Effector CD8-positive, alpha-beta T cell (primary cell): ENCODE measurements around the gene CST7.
"Not testable (repeated sequence)": the region's sequence is repeated elsewhere in the genome, so short reads cannot be mapped to it uniquely, and the experiment has no call there.

Source experiments
- DNase-seq: peaks from one replicate; lab custom pipeline; 2025; lab: John Stamatoyannopoulos, UW

CST7 gene

GRCh38 chr20:24929867-24930723 is 19.0 kb upstream of the CST7 start:
- not testable (repeated sequence) for DNase-seq

- DNase-seq = not testable (repeated sequence)
These were observed 18.1 kb upstream of the CST7 start for GRCh38 chr20:24930724-24931688.

- not testable (repeated sequence) for DNase-seq
These were observed 17.2 kb upstream of the CST7 start for GRCh38 chr20:24931893-24932292.

- no peak for DNase-seq
These were observed 15.7 kb upstream of the CST7 start for GRCh38 chr20:24933266-24933908.

- DNase-seq = no peak
These were observed 14.9 kb upstream of the CST7 start for GRCh38 chr20:24934101-24934661.

GRCh38 chr20:24934716-24935115 is 14.4 kb upstream of the CST7 start:
- DNase-seq = no peak

- no peak for DNase-seq
These were observed 13.9 kb upstream of the CST7 start for GRCh38 chr20:24935140-24935539.

GRCh38 chr20:24935766-24936525 is 13.1 kb upstream of the CST7 start:
- DNase-seq = no peak

GRCh38 chr20:24936526-24937407 is 12.3 kb upstream of the CST7 start:
- no peak for DNase-seq

GRCh38 chr20:24937579-24937978 is 11.5 kb upstream of the CST7 start:
- DNase-seq = no peak

GRCh38 chr20:24938498-24938897 is 10.6 kb upstream of the CST7 start:
- DNase-seq = no peak

GRCh38 chr20:24939036-24939435 is 10.0 kb upstream of the CST7 start:
- no peak for DNase-seq

- no peak for DNase-seq
These were observed 6.4 kb upstream of the CST7 start for GRCh38 chr20:24942679-24943078.

GRCh38 chr20:24943196-24943595 is 5.9 kb upstream of the CST7 start:
- no peak for DNase-seq

- DNase-seq = no peak
These were observed 5.3 kb upstream of the CST7 start for GRCh38 chr20:24943731-24944130.

- not testable (repeated sequence) for DNase-seq
These were observed 2.7 kb upstream of the CST7 start for GRCh38 chr20:24946376-24946775.

GRCh38 chr20:24948396-24948938 is 602 bp upstream of the CST7 start:
- not testable (repeated sequence) for DNase-seq

- no peak for DNase-seq
These were observed 673 bp downstream of the CST7 start for GRCh38 chr20:24949756-24950127.

- no peak for DNase-seq
These were observed 1.2 kb downstream of the CST7 start for GRCh38 chr20:24950128-24950835.
